CD1c-positive myeloid dendritic cell (primary cell): ENCODE data around the gene C11orf54.
"Not testable (repeated sequence)": the region's sequence is repeated elsewhere in the genome, so short reads cannot be mapped to it uniquely, and the experiment has no call there.

Experiments
- DNase-seq: peaks from one replicate; pipeline ENCODE4 v3.0.0-alpha.2; 2016; ENCODE audit errors: extremely low spot score

Gene C11orf54

GRCh38 chr11:93766504-93766903 is 25.0 kb downstream of the C11orf54 start:
- no peak for DNase-seq

- DNase-seq: no peak
Observed at GRCh38 chr11:93767018-93767417, 25.5 kb downstream of the C11orf54 start.

GRCh38 chr11:93770160-93770559 is 28.7 kb downstream of the C11orf54 start:
- no peak for DNase-seq

GRCh38 chr11:93772123-93772522 is 30.7 kb downstream of the C11orf54 start:
- no peak for DNase-seq

- DNase-seq: no peak
Observed at GRCh38 chr11:93773045-93773477, 31.6 kb downstream of the C11orf54 start.

- DNase-seq: no peak
Observed at GRCh38 chr11:93773601-93774200, 32.2 kb downstream of the C11orf54 start.

GRCh38 chr11:93774560-93774959 is 33.1 kb downstream of the C11orf54 start:
- DNase-seq: not testable (repeated sequence)

- DNase-seq: peak; percentile 9
Observed at GRCh38 chr11:93775289-93775688, 33.8 kb downstream of the C11orf54 start.

- no peak for DNase-seq
Observed at GRCh38 chr11:93783362-93783761, 41.9 kb downstream of the C11orf54 start.

GRCh38 chr11:93783765-93784144 is 42.3 kb downstream of the C11orf54 start:
- no peak for DNase-seq

GRCh38 chr11:93784145-93784934 is 42.9 kb downstream of the C11orf54 start, which contains the start of gene MED17:
MED17 (plus strand) TSS chr11:93784282; CDS start chr11:93784514, 232 bp downstream.
- DNase-seq: peak; percentile 94

GRCh38 chr11:93784935-93785360 is 43.5 kb downstream of the C11orf54 start:
- no peak for DNase-seq

- DNase-seq: no peak
Observed at GRCh38 chr11:93791493-93791892, 50.0 kb downstream of the C11orf54 start.

- no peak for DNase-seq
Observed at GRCh38 chr11:93796441-93797231, 55.2 kb downstream of the C11orf54 start.

- no peak for DNase-seq
Observed at GRCh38 chr11:93801366-93801765, 59.9 kb downstream of the C11orf54 start.

- DNase-seq: no peak
Observed at GRCh38 chr11:93804879-93805278, 63.4 kb downstream of the C11orf54 start.

GRCh38 chr11:93807980-93808379 is 66.5 kb downstream of the C11orf54 start:
- DNase-seq: no peak

GRCh38 chr11:93813974-93814373 is 72.5 kb downstream of the C11orf54 start:
- no peak for DNase-seq
